Neural progenitor cell (in vitro differentiated cells): ENCODE measurements around the gene UBTD2. TPM values are rescaled to one million over a fixed set of nuclear protein-coding genes. Genes with fewer than 3 reads are reported as not detected.

Experiments
- DNase-seq: peaks from one replicate; pipeline ENCODE4 v3.0.0-alpha.2; 2016; ENCODE audit warnings: low spot score
- H2AFZ ChIP-seq: fragments of 200-600 bp; sonication (generic); replicated peaks from 2 replicates; pipeline ENCODE4 v1.6.1; 2016; ENCODE audit warnings: antibody characterized with exemption
- H3F3A ChIP-seq: fragments of 200-600 bp; sonication (generic); 2 replicates; pipeline ENCODE4 v1.6.1; 2016; ENCODE audit warnings: antibody characterized with exemption, low read depth
- H3K27ac ChIP-seq: fragments of 200-600 bp; sonication (generic); 2 replicates; pipeline ENCODE4 v1.5.1; 2016; ENCODE audit warnings: mild to moderate bottlenecking
- H3K27me3 ChIP-seq: fragments of 200-600 bp; sonication (generic); 2 replicates; pipeline ENCODE4 v1.6.1; 2016; ENCODE audit warnings: mild to moderate bottlenecking, moderate library complexity
- H3K36me3 ChIP-seq: fragments of 200-600 bp; sonication (generic); 2 replicates; pipeline ENCODE4 v1.5.1; 2016
- H3K4me1 ChIP-seq: fragments of 200-600 bp; sonication (generic); 2 replicates; pipeline ENCODE4 v1.6.1; 2016; ENCODE audit warnings: mixed run types
- H3K4me2 ChIP-seq: fragments of 200-600 bp; sonication (generic); 2 replicates; pipeline ENCODE4 v1.6.1; 2016
- H3K4me3 ChIP-seq: fragments of 200-600 bp; sonication (generic); 2 replicates; pipeline ENCODE4 v1.5.1; 2016
- H3K79me2 ChIP-seq: fragments of 200-600 bp; sonication (generic); 2 replicates; pipeline ENCODE4 v1.6.1; 2016; ENCODE audit warnings: low read depth
- H3K9ac ChIP-seq: fragments of 200-600 bp; sonication (generic); 2 replicates; pipeline ENCODE4 v1.6.1; 2016
- H3K9me3 ChIP-seq: fragments of 200-600 bp; sonication (generic); 2 replicates; pipeline ENCODE4 v1.5.1; 2016; ENCODE audit warnings: low read depth
- H4K20me1 ChIP-seq: fragments of 200-600 bp; sonication (generic); 2 replicates; pipeline ENCODE4 v1.6.1; 2016; ENCODE audit warnings: low read depth
- H3K27ac Mint-ChIP-seq: 3 replicates; pipeline ENCODE4 v1.8.0; 2021; ENCODE audit warnings: mixed read lengths
- H3K27me3 Mint-ChIP-seq: 2 replicates; pipeline ENCODE4 v1.8.0; 2022; ENCODE audit warnings: low read depth, mild to moderate bottlenecking, inconsistent platforms, moderate library complexity, mixed read lengths; ENCODE audit not compliant: insufficient read depth
- H3K36me3 Mint-ChIP-seq: 3 replicates; pipeline ENCODE4 v1.8.0; 2021; ENCODE audit warnings: mixed read lengths
- H3K4me1 Mint-ChIP-seq: 3 replicates; pipeline ENCODE4 v1.8.0; 2021; ENCODE audit warnings: mixed read lengths
- H3K4me3 Mint-ChIP-seq: 3 replicates; pipeline ENCODE4 v1.8.0; 2021; ENCODE audit warnings: mild to moderate bottlenecking, moderate library complexity, mixed read lengths
- H3K9me3 Mint-ChIP-seq: 3 replicates; pipeline ENCODE4 v1.8.0; 2020; ENCODE audit warnings: mixed read lengths
- EZH2 ChIP-seq: fragments of 200-600 bp; sonication (generic); IDR thresholded peaks from 2 replicates; pipeline ENCODE4 v1.6.1; 2017; ENCODE audit warnings: antibody characterized with exemption, mild to moderate bottlenecking, moderate library complexity
- EZH2phosphoT487 ChIP-seq: fragments of 200-600 bp; sonication (generic); IDR thresholded peaks from 2 replicates; pipeline ENCODE4 v1.6.1; 2017; ENCODE audit warnings: antibody characterized with exemption
- total RNA-seq: library from RNA; depleted of rRNA; stranded (reverse); fragments of >200 nt; gene quantifications from 2 replicates; pipeline ENCODE4 v1.2.3, GENCODE V29; 2015; ENCODE audit warnings: low replicate concordance
- TF ChIP-seq, protein P1 (sequence below): fragments of 200-600 bp; sonication (generic); IDR thresholded peaks from 2 replicates; pipeline ENCODE4 v1.5.1; 2017; ENCODE audit warnings: antibody characterized with exemption, mild to moderate bottlenecking

The UBTD2 gene
- total RNA-seq, 1 donor from 2014 or later, result 92.9 TPM

GRCh38 chr5:172223901-172224873, 59.4 kb downstream of the UBTD2 start:
- Mint-ChIP-seq H3K36me3 (peaks cover 61% of the 10 kb centered on the region), H3K9me3 (peaks cover 14% of the 10 kb centered on the region), H3K4me3 (no peak overlapping the region), H3K4me1 (no peaks in the 10 kb centered on the region), H3K27ac (peak overlapping the region; percentile 59), H3K27me3 (no peaks in the 10 kb centered on the region)
- Histone ChIP-seq H3K4me2 (peak overlapping the region; percentile 54), H2AFZ (no peak overlapping the region), H3K27me3 (no peaks in the 10 kb centered on the region), H3K79me2 (peaks cover 64% of the 10 kb centered on the region), H3K36me3 (peaks cover 18% of the 10 kb centered on the region), H3F3A (peaks cover 52% of the 10 kb centered on the region), H3K27ac (peak overlapping the region; percentile 86), H3K4me3 (peak overlapping the region; percentile 6), H3K4me1 (peaks cover 32% of the 10 kb centered on the region), H3K9me3 (no peaks in the 10 kb centered on the region), H3K9ac (no peak overlapping the region), H4K20me1 (peaks cover 31% of the 10 kb centered on the region)
- peak; percentile 56 for DNase-seq
- no peak for TF ChIP-seq EZH2
- TF ChIP-seq, protein P1, sequence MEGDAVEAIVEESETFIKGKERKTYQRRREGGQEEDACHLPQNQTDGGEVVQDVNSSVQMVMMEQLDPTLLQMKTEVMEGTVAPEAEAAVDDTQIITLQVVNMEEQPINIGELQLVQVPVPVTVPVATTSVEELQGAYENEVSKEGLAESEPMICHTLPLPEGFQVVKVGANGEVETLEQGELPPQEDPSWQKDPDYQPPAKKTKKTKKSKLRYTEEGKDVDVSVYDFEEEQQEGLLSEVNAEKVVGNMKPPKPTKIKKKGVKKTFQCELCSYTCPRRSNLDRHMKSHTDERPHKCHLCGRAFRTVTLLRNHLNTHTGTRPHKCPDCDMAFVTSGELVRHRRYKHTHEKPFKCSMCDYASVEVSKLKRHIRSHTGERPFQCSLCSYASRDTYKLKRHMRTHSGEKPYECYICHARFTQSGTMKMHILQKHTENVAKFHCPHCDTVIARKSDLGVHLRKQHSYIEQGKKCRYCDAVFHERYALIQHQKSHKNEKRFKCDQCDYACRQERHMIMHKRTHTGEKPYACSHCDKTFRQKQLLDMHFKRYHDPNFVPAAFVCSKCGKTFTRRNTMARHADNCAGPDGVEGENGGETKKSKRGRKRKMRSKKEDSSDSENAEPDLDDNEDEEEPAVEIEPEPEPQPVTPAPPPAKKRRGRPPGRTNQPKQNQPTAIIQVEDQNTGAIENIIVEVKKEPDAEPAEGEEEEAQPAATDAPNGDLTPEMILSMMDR, result no peak
- no peak for TF ChIP-seq EZH2phosphoT487

GRCh38 chr5:172219296-172219695, 64.3 kb downstream of the UBTD2 start:
- peaks cover 68% of the 10 kb centered on the region for H3K36me3 Mint-ChIP-seq
- H3K9me3 Mint-ChIP-seq, result peaks cover 21% of the 10 kb centered on the region
- H3K27ac Mint-ChIP-seq, result no peak overlapping the region
- H3K4me1 Mint-ChIP-seq, result no peaks in the 10 kb centered on the region
- Histone ChIP-seq H3K79me2 (peaks cover 99% of the 10 kb centered on the region), H3K4me3 (no peak overlapping the region), H3K36me3 (peaks cover 23% of the 10 kb centered on the region), H3K4me2 (no peak overlapping the region), H3K9ac (no peak overlapping the region), H4K20me1 (peaks cover 8% of the 10 kb centered on the region), H3F3A (peaks cover 15% of the 10 kb centered on the region), H3K27ac (no peak overlapping the region), H3K9me3 (peaks cover 4% of the 10 kb centered on the region), H3K27me3 (no peaks in the 10 kb centered on the region), H2AFZ (no peak overlapping the region), H3K4me1 (peaks cover 6% of the 10 kb centered on the region)
- no peak for DNase-seq
- H3K27me3 Mint-ChIP-seq, result no peaks in the 10 kb centered on the region
- no peak for TF ChIP-seq EZH2phosphoT487
- TF ChIP-seq, protein P1, result no peak
- no peak for TF ChIP-seq EZH2
- no peak overlapping the region for H3K4me3 Mint-ChIP-seq

DNA sequence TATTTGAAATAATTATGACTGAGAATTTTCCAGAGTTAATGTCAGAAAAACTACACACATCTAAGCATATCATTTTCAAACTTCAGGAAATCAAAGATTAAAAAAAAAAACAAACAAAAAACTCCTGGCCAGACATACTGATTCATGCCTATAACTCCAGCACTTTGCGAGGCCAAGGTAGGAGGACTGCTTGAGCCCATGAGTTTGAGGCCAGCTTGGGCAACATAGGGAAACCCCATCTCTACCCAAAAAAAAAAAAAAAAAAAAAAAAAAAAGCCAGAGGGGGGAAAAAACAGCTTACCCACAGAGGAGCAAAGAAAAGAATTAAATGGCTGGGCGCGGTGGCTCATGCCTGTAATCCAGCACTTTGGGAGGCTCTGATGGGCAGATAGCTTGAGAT, 67.2 kb downstream of the UBTD2 start:
- no peak for DNase-seq
- Histone ChIP-seq H3K4me2 (no peak overlapping the region), H4K20me1 (peaks cover 7% of the 10 kb centered on the region), H2AFZ (no peak overlapping the region), H3K4me1 (no peaks in the 10 kb centered on the region), H3K27ac (no peak overlapping the region), H3K9ac (no peak overlapping the region), H3K36me3 (peaks cover 16% of the 10 kb centered on the region), H3K27me3 (no peaks in the 10 kb centered on the region), H3K4me3 (no peak overlapping the region), H3F3A (peaks cover 14% of the 10 kb centered on the region), H3K9me3 (peaks cover 4% of the 10 kb centered on the region), H3K79me2 (peaks cover 89% of the 10 kb centered on the region)
- H3K36me3 Mint-ChIP-seq, result peaks cover 59% of the 10 kb centered on the region
- no peak overlapping the region for H3K4me3 Mint-ChIP-seq
- no peaks in the 10 kb centered on the region for H3K27me3 Mint-ChIP-seq
- no peak overlapping the region for H3K27ac Mint-ChIP-seq
- TF ChIP-seq EZH2 (no peak), EZH2phosphoT487 (no peak)
- TF ChIP-seq, protein P1, result no peak
- H3K4me1 Mint-ChIP-seq, result no peaks in the 10 kb centered on the region
- H3K9me3 Mint-ChIP-seq, result peaks cover 21% of the 10 kb centered on the region
